Keratinocyte (primary cell): ENCODE results near the gene IRF8.
"Not testable (repeated sequence)": the region's sequence is repeated elsewhere in the genome, so short reads cannot be mapped to it uniquely, and the experiment has no call there.

Experiments
- EZH2 ChIP-seq: IDR thresholded peaks from one replicate; pipeline ENCODE4 v1.6.1; 2012; ENCODE audit warnings: inconsistent platforms, mild to moderate bottlenecking, low read length, moderate library complexity
- TF ChIP-seq, protein P1 (sequence below), 3 experiments: IDR thresholded peaks in 1 of 3; conservative IDR thresholded peaks in 1 of 3; optimal IDR thresholded peaks in 1 of 3; 2 replicates in 2 of 3; 3 replicates in 1 of 3; pipeline versions ENCODE3 to v1.5.1; 2011; ENCODE audit warnings: low read length in 3 of 3, mild to moderate bottlenecking in 3 of 3, moderate library complexity in 2 of 3, control low read depth in 1 of 3, inconsistent platforms in 1 of 3; ENCODE audit not compliant: insufficient read depth in 2 of 3; ENCODE audit errors: extremely low read depth in 1 of 3

DNA sequence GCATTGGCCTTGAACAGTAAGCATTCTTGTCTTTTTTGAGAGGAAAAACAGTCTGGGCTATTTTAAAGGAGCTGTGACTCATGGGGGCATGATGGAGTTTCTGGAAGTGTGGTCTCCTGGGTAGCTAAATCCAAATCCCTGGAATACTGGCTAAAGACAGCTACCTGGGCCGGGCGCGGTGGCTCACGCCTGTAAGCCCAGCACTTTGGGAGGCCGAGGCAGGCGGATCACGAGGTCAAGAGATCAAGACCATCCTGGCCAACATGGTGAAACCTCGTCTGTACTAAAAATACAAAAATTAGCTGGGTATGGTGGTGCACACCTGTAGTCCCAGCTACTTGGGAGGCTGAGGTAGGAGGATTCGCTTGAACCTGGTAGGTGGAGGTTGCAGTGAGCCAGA is 8.3 kb downstream of the IRF8 start:
- TF ChIP-seq, protein P1, sequence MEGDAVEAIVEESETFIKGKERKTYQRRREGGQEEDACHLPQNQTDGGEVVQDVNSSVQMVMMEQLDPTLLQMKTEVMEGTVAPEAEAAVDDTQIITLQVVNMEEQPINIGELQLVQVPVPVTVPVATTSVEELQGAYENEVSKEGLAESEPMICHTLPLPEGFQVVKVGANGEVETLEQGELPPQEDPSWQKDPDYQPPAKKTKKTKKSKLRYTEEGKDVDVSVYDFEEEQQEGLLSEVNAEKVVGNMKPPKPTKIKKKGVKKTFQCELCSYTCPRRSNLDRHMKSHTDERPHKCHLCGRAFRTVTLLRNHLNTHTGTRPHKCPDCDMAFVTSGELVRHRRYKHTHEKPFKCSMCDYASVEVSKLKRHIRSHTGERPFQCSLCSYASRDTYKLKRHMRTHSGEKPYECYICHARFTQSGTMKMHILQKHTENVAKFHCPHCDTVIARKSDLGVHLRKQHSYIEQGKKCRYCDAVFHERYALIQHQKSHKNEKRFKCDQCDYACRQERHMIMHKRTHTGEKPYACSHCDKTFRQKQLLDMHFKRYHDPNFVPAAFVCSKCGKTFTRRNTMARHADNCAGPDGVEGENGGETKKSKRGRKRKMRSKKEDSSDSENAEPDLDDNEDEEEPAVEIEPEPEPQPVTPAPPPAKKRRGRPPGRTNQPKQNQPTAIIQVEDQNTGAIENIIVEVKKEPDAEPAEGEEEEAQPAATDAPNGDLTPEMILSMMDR (optimal IDR thresholded peaks at IDR 0.05 in 1 of 3, IDR thresholded peaks at IDR 0.05 in 1 of 3, conservative IDR thresholded peaks at IDR 0.05 in 1 of 3; ENCODE audit: extremely low read depth in 1 of 3, insufficient read depth in 2 of 3, low read length in 3 of 3), result not testable (repeated sequence)
- TF ChIP-seq EZH2, result not testable (repeated sequence)
